Right cardiac atrium (tissue), 5 donors: Measurements from ENCODE around the gene TGM2. TPM values are rescaled to one million over a fixed set of nuclear protein-coding genes. Genes with fewer than 3 reads are reported as not detected.

Source experiments
- ATAC-seq, 2 donors: fragments of 200-7000 bp; cut with Tn5 transposase; one replicate each; pipeline versions ENCODE4 v1.8.0 to v1.9.1; 2020; ENCODE audit warnings: moderate library complexity in 2 of 2, mild to moderate bottlenecking in 1 of 2
- DNase-seq, 3 donors: peaks; one replicate each; pipeline ENCODE4 v3.0.0-alpha.2; 2020
- H3K27ac ChIP-seq: one replicate; pipeline ENCODE4 v1.5.1; 2013; ENCODE audit warnings: mild to moderate bottlenecking, low read length, control low read depth, moderate library complexity
- H3K27me3 ChIP-seq: one replicate; pipeline ENCODE4 v1.6.1; 2013; ENCODE audit not compliant: control insufficient read depth, insufficient read depth
- H3K4me1 ChIP-seq: one replicate; pipeline ENCODE4 v1.6.1; 2013; ENCODE audit warnings: low read length; ENCODE audit not compliant: control insufficient read depth, insufficient read depth
- H3K4me3 ChIP-seq: one replicate; pipeline ENCODE4 v1.5.1; 2013; ENCODE audit warnings: low read length, control low read depth
- H3K9me3 ChIP-seq: one replicate; pipeline ENCODE4 v1.6.1; 2013; ENCODE audit warnings: low read length; ENCODE audit not compliant: control insufficient read depth
- WGBS: extraction: QIAGEN DNeasy Blood & Tissue Kit; methylation state at CpG from one replicate; pipeline ENCODE4 v1.1.7; 2013; 5-methylcytosine and 5-hydroxymethylcytosine counted together
- intact Hi-C, 4 donors: fragments of 100-400 bp; cut with DNase I; formaldehyde crosslinking; loops; one replicate each; pipeline versions ENCODE4 v1.11.0 to v1.14.0; 2022 to 2023
- polyA plus RNA-seq: library from polyadenylated mRNA; stranded (reverse); fragments of 200-250 nt; gene quantifications from one replicate; pipeline ENCODE4 v1.2.3, GENCODE V29; 2013
- total RNA-seq, 4 donors: library from RNA; stranded (reverse); fragmentation: NEBNext Ultra II Directional; extraction: Animal tissue kit (Norgen Biotek cat#: 25700); gene quantifications; one replicate each; pipeline ENCODE4 v1.2.1, GENCODE V29; 2021
- donor health status: healthy with polysubstance abuse.
- donor health status: DM: no; HTN: yes; CAD: no.
- donor health status: DM: no; HTN: no; CAD: no.
- donor health status: DM: no; HTN: yes; CAD: no; lungs with severe emphysema.
- donor health status: DM: yes; HTN: yes; CAD: no.

Gene TGM2
- total and polyA plus RNA-seq, 5 donors = 447 to 1,731 (median 1,246) TPM

DNA sequence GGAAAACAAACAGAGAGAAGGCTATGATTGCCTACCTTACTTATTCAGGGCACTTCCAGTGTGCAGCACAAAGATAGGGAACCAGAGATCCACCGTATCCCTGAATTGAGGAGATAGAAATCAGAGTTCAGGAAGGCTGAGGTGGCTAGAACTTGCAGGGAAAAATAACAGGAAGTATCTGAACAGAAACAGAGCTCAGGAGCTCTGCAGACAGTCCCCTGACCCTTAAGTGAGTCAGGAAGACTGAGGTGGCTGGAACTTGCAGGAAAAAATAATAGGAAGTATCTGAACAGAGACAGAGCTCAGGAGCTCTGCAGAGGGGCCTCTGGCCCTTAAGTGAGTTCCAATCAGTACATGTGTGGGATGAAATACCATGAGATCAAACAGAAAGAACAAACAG, 66.1 kb downstream of the TGM2 start:
- Histone ChIP-seq H3K9me3 (no peaks in the 10 kb centered on the region), H3K4me1 (peaks cover 9% of the 10 kb centered on the region), H3K4me3 (no peak overlapping the region), H3K27ac (no peak overlapping the region), H3K27me3 (no peaks in the 10 kb centered on the region)
- intact Hi-C loops = no loop called here
- WGBS = 61% methylated on average over 1 of the region's 1 CpG
- ATAC-seq = no peak
- no peak for DNase-seq

DNA sequence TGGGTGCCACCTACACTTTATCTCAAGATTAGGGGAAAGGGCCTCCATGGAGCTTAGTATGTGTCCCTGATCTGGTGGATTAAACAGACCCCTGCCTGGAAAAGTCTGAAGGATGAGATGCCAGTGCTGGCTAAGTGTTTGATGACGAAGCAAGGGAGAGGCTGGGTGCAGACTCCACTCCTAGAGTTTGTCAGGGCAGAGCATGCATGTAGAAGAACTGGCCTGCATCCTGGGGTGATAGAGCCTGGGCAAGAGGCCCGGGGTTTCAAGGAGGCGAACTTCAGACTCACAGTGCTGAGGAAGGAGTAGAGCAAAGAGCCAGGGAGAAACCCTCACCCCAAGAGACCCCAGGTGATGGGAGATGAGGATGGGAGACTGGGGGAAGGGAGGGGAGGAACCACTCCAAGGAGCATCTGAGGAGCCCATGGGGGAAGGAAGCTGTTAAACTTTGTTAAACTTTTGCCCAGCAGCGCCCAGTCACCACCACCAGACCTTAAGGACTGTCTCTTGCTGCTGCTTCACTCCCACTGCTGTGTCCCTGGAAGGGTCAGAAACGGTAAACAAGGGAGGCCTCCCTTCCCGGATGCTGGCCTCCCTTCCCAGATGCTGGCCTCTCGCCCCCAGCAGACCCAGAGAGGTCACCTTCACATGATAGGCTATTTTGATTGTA, 69.9 kb downstream of the TGM2 start:
- peaks cover 14% of the 10 kb centered on the region for H3K4me1 ChIP-seq
- peak overlapping the region; percentile 75 for H3K27ac ChIP-seq

GRCh38 chr20:38094373-38094891, 70.6 kb downstream of the TGM2 start:
- peaks cover 14% of the 10 kb centered on the region for H3K4me1 ChIP-seq
- DNase-seq (peak in 2 of 3 donors; percentile 59 to 74), ATAC-seq (peak in 1 of 2 donors; percentile 62)
- peak overlapping the region; percentile 75 for H3K27ac ChIP-seq
- 35% methylated on average over 1 of the region's 1 CpG for WGBS
- H3K9me3 ChIP-seq = no peaks in the 10 kb centered on the region
- H3K27me3 ChIP-seq = no peaks in the 10 kb centered on the region
- intact Hi-C loops = no loop called here
- H3K4me3 ChIP-seq = no peak overlapping the region

More for the DNA sequence above, 69.9 kb downstream of the TGM2 start:
- intact Hi-C loops = no loop called here
- WGBS = 56% methylated on average over 7 of the region's 7 CpGs
- DNase-seq (peak; percentile 41 to 69 (median 68)), ATAC-seq (peak; percentile 26 to 62)
- no peaks in the 10 kb centered on the region for H3K27me3 ChIP-seq
- H3K4me3 ChIP-seq = no peak overlapping the region
- no peaks in the 10 kb centered on the region for H3K9me3 ChIP-seq

DNA sequence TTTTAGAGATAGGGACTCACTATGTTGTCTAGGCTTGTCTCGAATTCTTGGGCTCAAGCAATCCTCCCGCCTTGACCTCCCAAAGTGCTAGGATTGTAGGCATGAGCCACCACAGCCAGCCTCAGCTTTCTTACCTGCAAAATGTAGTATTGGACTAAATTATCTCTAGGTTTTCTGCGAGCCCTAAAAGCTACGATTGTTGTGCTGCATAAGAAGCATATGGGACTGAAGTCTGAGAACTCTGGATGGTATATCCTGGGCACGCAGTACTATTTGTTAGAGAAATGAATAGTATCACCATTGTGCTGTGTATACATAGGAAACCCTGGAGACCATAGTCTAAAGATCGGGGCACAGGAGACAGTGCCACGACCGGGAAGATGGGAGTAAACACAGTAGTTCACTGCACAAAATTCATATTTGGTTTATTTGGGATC, 71.4 kb downstream of the TGM2 start:
- intact Hi-C loops = no loop called here
- 95% methylated on average over 8 of the region's 8 CpGs for WGBS
- DNase-seq = no peak
- Histone ChIP-seq H3K9me3 (no peaks in the 10 kb centered on the region), H3K27me3 (no peaks in the 10 kb centered on the region), H3K27ac (peak overlapping the region; percentile 71), H3K4me3 (no peak overlapping the region), H3K4me1 (peaks cover 14% of the 10 kb centered on the region)
- no peak for ATAC-seq

GRCh38 chr20:38092915-38093314, 72.2 kb downstream of the TGM2 start:
- ATAC-seq (peak in 1 of 2 donors; percentile 1), DNase-seq (no peak)
- Histone ChIP-seq H3K4me1 (peaks cover 14% of the 10 kb centered on the region), H3K4me3 (no peak overlapping the region), H3K9me3 (no peaks in the 10 kb centered on the region), H3K27ac (peak overlapping the region; percentile 52), H3K27me3 (no peaks in the 10 kb centered on the region)
- intact Hi-C loops = no loop called here

- Histone ChIP-seq H3K9me3 (no peaks in the 10 kb centered on the region), H3K27me3 (no peaks in the 10 kb centered on the region), H3K4me1 (peaks cover 14% of the 10 kb centered on the region), H3K27ac (peak overlapping the region; percentile 18), H3K4me3 (no peak overlapping the region)
- DNase-seq = no peak
- peak; percentile 31 to 56 for ATAC-seq
- intact Hi-C loops = no loop called here
- WGBS = 47% methylated on average over 12 of the region's 12 CpGs
Measured at GRCh38 chr20:38092260-38092857, 72.7 kb downstream of the TGM2 start.

GRCh38 chr20:38091441-38092216, 73.4 kb downstream of the TGM2 start:
- DNase-seq (peak; percentile 36 to 74 (median 62)), ATAC-seq (peak; percentile 33 to 69)
- Histone ChIP-seq H3K27me3 (no peaks in the 10 kb centered on the region), H3K9me3 (no peaks in the 10 kb centered on the region), H3K4me1 (peaks cover 14% of the 10 kb centered on the region), H3K27ac (peak overlapping the region; percentile 92), H3K4me3 (no peak overlapping the region)
- 21% methylated on average over 6 of the region's 6 CpGs for WGBS
- intact Hi-C loops = no loop called here

DNA sequence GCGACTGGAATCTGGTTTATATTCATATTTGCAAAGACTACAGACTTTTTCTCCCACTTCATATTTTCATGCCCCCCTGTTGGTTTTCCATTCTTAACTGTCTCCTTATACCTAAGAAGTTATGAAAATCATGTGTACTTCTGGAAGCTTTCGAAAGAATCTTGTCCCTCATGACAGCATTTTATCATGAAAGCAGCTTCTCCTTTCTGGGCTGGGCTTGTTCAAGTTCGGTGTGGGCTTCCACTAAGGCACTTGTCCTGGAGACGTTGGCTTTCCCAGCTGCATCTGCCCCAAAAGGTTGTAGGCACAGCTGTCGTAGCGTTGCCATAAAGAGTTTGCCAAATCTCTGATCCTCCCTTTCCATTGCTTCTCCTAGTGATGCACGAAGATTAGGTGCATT, 75.0 kb downstream of the TGM2 start:
- intact Hi-C loops = no loop called here
- ATAC-seq (no peak), DNase-seq (no peak)
- Histone ChIP-seq H3K4me1 (peaks cover 10% of the 10 kb centered on the region), H3K9me3 (no peaks in the 10 kb centered on the region), H3K27me3 (no peaks in the 10 kb centered on the region), H3K27ac (peak overlapping the region; percentile 63), H3K4me3 (no peak overlapping the region)
- 75% methylated on average over 7 of the region's 7 CpGs for WGBS

GRCh38 chr20:38089500-38089899, 75.6 kb downstream of the TGM2 start:
- intact Hi-C loops = no loop called here
- no peak overlapping the region for H3K4me3 ChIP-seq
- ATAC-seq = no peak
- H3K27ac ChIP-seq = peak overlapping the region; percentile 70
- DNase-seq = no peak
- 82% methylated on average over 10 of the region's 10 CpGs for whole genome bisulfite sequencing
- H3K9me3 ChIP-seq = no peaks in the 10 kb centered on the region
- H3K4me1 ChIP-seq = peaks cover 5% of the 10 kb centered on the region
- H3K27me3 ChIP-seq = no peaks in the 10 kb centered on the region

DNA sequence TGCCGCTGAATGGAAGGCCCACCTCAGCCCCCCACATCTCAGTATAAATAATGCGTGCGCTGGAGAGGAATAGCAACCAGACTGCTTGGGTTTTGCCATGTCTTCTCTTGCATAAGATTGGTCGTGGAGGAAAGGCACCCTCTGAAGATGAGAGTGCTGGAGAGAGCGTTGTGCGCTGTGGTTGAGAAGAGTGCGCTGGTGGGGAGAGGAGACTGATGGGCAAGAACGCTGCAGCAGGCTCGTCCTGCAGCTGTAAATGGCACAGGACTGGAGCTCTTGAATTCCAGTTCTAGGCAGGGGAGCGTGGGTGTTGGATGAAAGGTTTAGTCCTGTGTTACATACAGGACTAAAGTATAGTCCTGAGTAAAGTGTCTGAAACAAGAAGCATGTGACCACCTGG, 80.0 kb downstream of the TGM2 start:
- H3K4me1 ChIP-seq = no peaks in the 10 kb centered on the region

DNA sequence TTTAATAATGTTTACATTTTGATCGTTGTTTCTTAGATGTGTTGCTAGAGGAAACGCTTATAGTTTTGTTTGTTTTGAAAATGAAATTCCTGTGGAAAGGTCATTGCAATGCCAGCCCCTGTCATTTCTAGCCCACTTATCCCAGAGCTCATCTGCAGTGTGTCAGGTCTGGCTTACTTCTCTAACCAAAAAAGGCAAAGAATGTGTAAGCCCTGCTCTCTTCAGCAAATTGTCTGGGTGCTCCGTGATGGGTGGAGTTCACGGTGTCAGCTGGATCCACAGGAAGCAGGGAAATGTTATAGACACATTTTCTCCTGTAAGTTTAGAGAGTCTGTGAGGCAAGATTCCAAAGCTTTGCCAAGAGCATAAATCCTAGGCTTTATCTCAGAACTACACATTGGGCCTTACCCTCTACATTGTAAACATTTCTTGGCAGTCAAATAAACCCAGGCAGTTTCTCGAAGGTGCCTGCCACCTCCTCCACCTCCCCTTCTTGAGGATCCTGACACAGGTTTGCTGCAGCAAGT, 80.6 kb downstream of the TGM2 start:
- ATAC-seq (peak; percentile 77 to 86), DNase-seq (no peak)
- intact Hi-C loops = no loop called here
- peak overlapping the region; percentile 97 for H3K27ac ChIP-seq
- no peak overlapping the region for H3K4me3 ChIP-seq
- H3K27me3 ChIP-seq = no peaks in the 10 kb centered on the region
- no peaks in the 10 kb centered on the region for H3K9me3 ChIP-seq
- 44% methylated on average over 5 of the region's 5 CpGs for WGBS
- H3K4me1 ChIP-seq = no peaks in the 10 kb centered on the region

More for the DNA sequence above, 80.0 kb downstream of the TGM2 start:
- ATAC-seq = peak; percentile 28 to 48
- intact Hi-C loops = no loop called here
- H3K9me3 ChIP-seq = no peaks in the 10 kb centered on the region
- no peaks in the 10 kb centered on the region for H3K27me3 ChIP-seq
- H3K4me3 ChIP-seq = no peak overlapping the region
- peak overlapping the region; percentile 97 for H3K27ac ChIP-seq
- DNase-seq = no peak
- 71% methylated on average over 10 of the region's 10 CpGs for WGBS
